H1 (cell line): ENCODE results near the gene OSM. TPM values are rescaled to one million over a fixed set of nuclear protein-coding genes. Genes with fewer than 3 reads are reported as not detected.

Experiments
- CTCF ChIA-PET: fragments of 300-600 bp; sonication (Branson Sonifier 250); formaldehyde crosslinking; loops from one replicate; lab custom pipeline; 2021; ENCODE audit not compliant: partially characterized antibody; lab: Charles Lee
- POLR2A ChIA-PET: fragments of 300-600 bp; sonication (Branson Sonifier 250); formaldehyde crosslinking; loops from one replicate; lab custom pipeline; 2021; ENCODE audit warnings: inconsistent platforms; ENCODE audit not compliant: partially characterized antibody; lab: Charles Lee
- DNase-seq, 2 experiments: peaks; one replicate each; pipeline versions ENCODE4 v3.0.0 to v3.0.0-alpha.2; 2010 to 2022; ENCODE audit warnings: low spot score in 2 of 2, low read depth in 1 of 2, mixed read lengths in 1 of 2
- FAIRE-seq: peaks from 2 replicates; lab custom pipeline; 2011; peaks lifted over from hg19 to GRCh38; lab: Jason Lieb, UNC
- H2AFZ ChIP-seq: 2 replicates; pipeline ENCODE4 v1.8.1; 2012; ENCODE audit warnings: low read length, inconsistent platforms
- H2AK5ac ChIP-seq: 2 replicates; pipeline ENCODE4 v1.6.1; 2013; ENCODE audit warnings: low read depth, low read length
- H2BK120ac ChIP-seq: replicated peaks from 2 replicates; pipeline ENCODE3; 2013; ENCODE audit warnings: low read depth, low read length, inconsistent platforms
- H2BK12ac ChIP-seq: 2 replicates; pipeline ENCODE4 v1.6.1; 2013; ENCODE audit warnings: low read depth, low read length
- H2BK15ac ChIP-seq: 2 replicates; pipeline ENCODE4 v1.6.1; 2013; ENCODE audit warnings: low read length
- H2BK20ac ChIP-seq: 2 replicates; pipeline ENCODE4 v1.6.1; 2013; ENCODE audit warnings: low read length
- H2BK5ac ChIP-seq: 2 replicates; pipeline ENCODE4 v1.6.1; 2013; ENCODE audit warnings: low read depth, low read length
- H3K14ac ChIP-seq: 2 replicates; pipeline ENCODE4 v1.6.1; 2013; ENCODE audit warnings: inconsistent platforms; ENCODE audit not compliant: insufficient read length
- H3K18ac ChIP-seq: 2 replicates; pipeline ENCODE4 v1.6.1; 2013; ENCODE audit warnings: low read length; ENCODE audit errors: extremely low read depth
- H3K23ac ChIP-seq: 2 replicates; pipeline ENCODE4 v1.6.1; 2013; ENCODE audit warnings: inconsistent platforms; ENCODE audit not compliant: insufficient read length
- H3K23me2 ChIP-seq: 2 replicates; pipeline ENCODE4 v1.6.1; 2013; ENCODE audit warnings: low read depth, low read length
- H3K27ac ChIP-seq: 2 replicates; pipeline ENCODE4 v1.6.1; 2011; ENCODE audit warnings: low read depth, low read length, inconsistent platforms
- H3K27me3 ChIP-seq, 4 experiments: replicated peaks in 1 of 4; 1 replicate in 1 of 4; 2 replicates in 3 of 4; pipeline versions ENCODE4 v1.6.1 to v1.8.1; 2011 to 2013; ENCODE audit warnings: low read length in 3 of 4, mild to moderate bottlenecking in 3 of 4, inconsistent platforms in 2 of 4, mixed read lengths in 2 of 4, moderate library complexity in 1 of 4; ENCODE audit not compliant: control insufficient read depth in 3 of 4, insufficient read depth in 3 of 4; ENCODE audit errors: extremely low read depth in 1 of 4
- H3K36me3 ChIP-seq, 4 experiments: 2 replicates each; pipeline versions ENCODE4 v1.6.1 to v1.8.1; 2011 to 2013; ENCODE audit warnings: mild to moderate bottlenecking in 4 of 4, low read length in 3 of 4, moderate library complexity in 2 of 4, control low read depth in 1 of 4, inconsistent platforms in 1 of 4; ENCODE audit not compliant: insufficient read depth in 4 of 4, control insufficient read depth in 2 of 4
- H3K4ac ChIP-seq: replicated peaks from 2 replicates; pipeline ENCODE3; 2013; ENCODE audit warnings: low read length, low read depth, mixed read lengths, inconsistent platforms; ENCODE audit not compliant: insufficient read length
- H3K4me1 ChIP-seq, 4 experiments: replicated peaks in 1 of 4; 1 replicate in 1 of 4; 2 replicates in 3 of 4; pipeline versions ENCODE4 v1.6.1 to v1.8.1; 2011 to 2013; ENCODE audit warnings: low read length in 3 of 4, inconsistent platforms in 2 of 4, mixed read lengths in 1 of 4; ENCODE audit not compliant: insufficient read depth in 4 of 4, control insufficient read depth in 3 of 4
- H3K4me2 ChIP-seq, 2 experiments: 2 replicates each; pipeline versions ENCODE4 v1.6.1 to v1.8.1; 2011 to 2013; ENCODE audit warnings: low read depth in 2 of 2, low read length in 2 of 2, control low read depth in 1 of 2, inconsistent platforms in 1 of 2, mild to moderate bottlenecking in 1 of 2; ENCODE audit not compliant: insufficient read depth in 1 of 2
- H3K4me3 ChIP-seq, 4 experiments: fragments of 200-600, 300-600 bp in 1 of 4; sonication (generic), shearing (Covaris generic), sonication (Bioruptor Twin) in 1 of 4; 2 replicates each; pipeline versions ENCODE4 v1.5.1 to v1.8.1; 2011 to 2016; ENCODE audit warnings: low read length in 4 of 4, low read depth in 3 of 4, control low read depth in 2 of 4, inconsistent platforms in 2 of 4, mild to moderate bottlenecking in 2 of 4, mixed read lengths in 1 of 4, moderate library complexity in 1 of 4; ENCODE audit not compliant: insufficient read depth in 2 of 4; ENCODE audit errors: extremely low read depth in 1 of 4
- H3K56ac ChIP-seq: replicated peaks from 2 replicates; pipeline ENCODE3; 2013; ENCODE audit warnings: low read depth, mild to moderate bottlenecking, mixed read lengths, low read length, inconsistent platforms; ENCODE audit not compliant: insufficient read length
- H3K79me1 ChIP-seq: 2 replicates; pipeline ENCODE4 v1.6.1; 2013; ENCODE audit warnings: low read depth, low read length, control low read depth
- H3K79me2 ChIP-seq, 2 experiments: 2 replicates each; pipeline versions ENCODE4 v1.6.1 to v1.8.1; 2012 to 2013; ENCODE audit warnings: low read length in 2 of 2, mild to moderate bottlenecking in 2 of 2, inconsistent platforms in 1 of 2; ENCODE audit not compliant: insufficient read depth in 2 of 2, control insufficient read depth in 1 of 2
- H3K9ac ChIP-seq, 4 experiments: replicated peaks in 1 of 4; 1 replicate in 1 of 4; 2 replicates in 3 of 4; pipeline versions ENCODE4 v1.6.1 to v1.8.1; 2011 to 2013; ENCODE audit warnings: low read depth in 3 of 4, low read length in 3 of 4, control low read depth in 2 of 4, mild to moderate bottlenecking in 2 of 4, moderate library complexity in 2 of 4, inconsistent platforms in 1 of 4; ENCODE audit errors: extremely low read depth in 1 of 4
- H3K9me3 ChIP-seq, 2 experiments: 2 replicates each; pipeline versions ENCODE4 v1.6.1 to v1.8.1; 2012 to 2013; ENCODE audit warnings: mild to moderate bottlenecking in 2 of 2, moderate library complexity in 2 of 2, control low read depth in 1 of 2, inconsistent platforms in 1 of 2, low read depth in 1 of 2, low read length in 1 of 2, mixed read lengths in 1 of 2; ENCODE audit not compliant: insufficient read depth in 2 of 2
- H4K20me1 ChIP-seq, 2 experiments: replicated peaks in 1 of 2; 2 replicates each; pipeline versions ENCODE3 to v1.8.1; 2011 to 2013; ENCODE audit warnings: inconsistent platforms in 2 of 2, low read length in 2 of 2, mild to moderate bottlenecking in 1 of 2; ENCODE audit not compliant: insufficient read depth in 2 of 2, control insufficient read depth in 1 of 2
- H4K5ac ChIP-seq: 2 replicates; pipeline ENCODE4 v1.6.1; 2013; ENCODE audit warnings: low read length, low read depth, mixed read lengths, inconsistent platforms; ENCODE audit not compliant: insufficient read length
- H4K8ac ChIP-seq: 2 replicates; pipeline ENCODE4 v1.8.0; 2013; ENCODE audit warnings: mild to moderate bottlenecking, moderate library complexity, low read length, inconsistent platforms; ENCODE audit not compliant: insufficient read depth; ENCODE audit errors: extremely low read depth
- H4K91ac ChIP-seq: replicated peaks from 2 replicates; pipeline ENCODE3; 2013; ENCODE audit warnings: low read length, mixed read lengths, inconsistent platforms; ENCODE audit not compliant: insufficient read length
- TCF12 ChIP-seq: IDR thresholded peaks from 2 replicates; pipeline ENCODE4 v1.6.1; 2011; ENCODE audit warnings: low read depth, mild to moderate bottlenecking, low read length
- WGBS, 2 experiments: shearing (Covaris generic) in 1 of 2; methylation state at CpG; one replicate each; pipeline versions ENCODE4 v1.1.6 to v1.1.7; 2013 to 2015; ENCODE audit warnings: low lambda C conversion rate in 2 of 2, mixed read lengths in 2 of 2, inconsistent platforms in 1 of 2, low coverage in 1 of 2, missing lambda C conversion rate in 1 of 2; ENCODE audit not compliant: insufficient replicate concordance in 2 of 2, insufficient coverage in 1 of 2, insufficient read length in 1 of 2; ENCODE audit errors: extremely low coverage in 1 of 2, missing lambda C conversion rate in 1 of 2; 5-methylcytosine and 5-hydroxymethylcytosine counted together
- polyA plus RNA-seq, 7 experiments: library from polyadenylated mRNA; depleted of rRNA in 3 of 7; stranded (reverse) in 5 of 7; unstranded in 2 of 7; fragments of >200 nt in 5 of 7; fragments of 200-250 nt in 2 of 7; gene quantifications; 1 replicate in 5 of 7; 2 replicates in 1 of 7; 4 replicates in 1 of 7; pipeline versions ENCODE4 v1.2.1 to v1.2.3, GENCODE V29; 2011 to 2013; ENCODE audit warnings: missing spikeins in 2 of 7, mixed read lengths in 2 of 7
- total RNA-seq: library from RNA; stranded (reverse); fragmentation: NEBNext Ultra II Directional; extraction: Animal tissue kit (Norgen Biotek cat#: 25700); gene quantifications from 2 replicates; pipeline ENCODE4 v1.2.1, GENCODE V29; 2021

OSM gene
- total and polyA plus RNA-seq, 2 of the 8 experiments (the other 6 are each of a cell fraction or from before 2014, with no cell fraction given): not detected

DNA sequence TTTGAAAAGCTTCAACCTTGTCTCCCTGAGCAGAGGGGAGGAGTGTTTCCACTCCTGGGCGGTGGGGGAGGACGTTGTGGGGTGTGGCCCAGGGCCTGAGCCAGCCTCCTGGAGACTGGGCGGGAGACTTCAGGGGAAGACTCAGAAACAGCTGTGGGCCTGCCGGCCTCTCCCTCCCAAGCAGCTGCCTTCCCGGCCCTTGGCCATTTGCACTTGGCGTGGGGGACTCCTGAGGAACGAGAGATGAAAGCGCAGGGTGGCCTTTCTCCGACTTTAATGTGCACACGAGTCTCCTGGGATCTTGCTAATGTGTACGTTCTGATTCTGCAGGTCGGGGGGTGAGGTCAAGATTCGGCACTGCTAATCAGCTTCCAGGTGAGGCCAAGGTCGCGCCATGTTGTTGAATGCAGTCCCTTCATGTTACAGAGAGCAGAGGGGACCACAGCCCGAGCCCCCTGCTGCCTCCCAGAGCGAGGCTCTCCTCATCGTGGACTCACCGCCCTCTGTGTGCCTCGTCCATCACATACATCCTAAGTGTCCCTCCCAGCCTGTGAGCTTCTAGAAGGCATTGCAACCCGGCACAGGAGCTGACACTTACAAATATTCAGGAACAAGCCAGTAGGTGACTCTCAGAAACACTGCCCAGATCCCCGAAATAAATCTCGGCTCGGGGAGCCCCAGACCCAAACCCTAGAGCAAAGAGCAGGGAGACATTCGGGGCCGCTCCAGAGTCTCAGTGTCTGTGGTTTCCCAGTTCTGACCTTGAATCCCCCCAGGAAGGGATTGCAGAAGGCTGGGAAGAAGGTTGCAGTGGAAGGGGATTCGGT is 27.8 kb downstream of the OSM start:
- no peaks in the 10 kb centered on the region for H4K20me1 ChIP-seq
- H3K9me3 ChIP-seq: no peaks in the 10 kb centered on the region
- H2BK20ac ChIP-seq: peak overlapping the region; percentile 72
- no peak overlapping the region for H3K23ac ChIP-seq
- DNase-seq (no peak), FAIRE-seq (no peak)
- 0 out of 8 replicates have a peak, but pooled peaks cover 0 to 5% (median 0%) of the 10 kb centered on the region in 4 experiments for H3K36me3 ChIP-seq
- WGBS, 2 experiments: 75% methylated on average over 27 of the region's 27 CpGs; no CpG with 5 or more reads in 1 of the 2 experiments
- peak overlapping the region; percentile 87 for H3K18ac ChIP-seq
- H2BK5ac ChIP-seq: peak overlapping the region; percentile 52; the same call in 1 of the 2 replicates
- no peak overlapping the region for H3K4me3 ChIP-seq
- peak overlapping the region; percentile 39; the same call in 1 of the 2 replicates for H4K8ac ChIP-seq
- H3K79me1 ChIP-seq: no peaks in the 10 kb centered on the region
- peak overlapping the region; percentile 61; the same call in 1 of the 2 replicates for H2BK15ac ChIP-seq
- no peaks in the 10 kb centered on the region for H3K23me2 ChIP-seq
- no peak overlapping the region for H3K9ac ChIP-seq
- no peak overlapping the region for H2AFZ ChIP-seq
- no peak overlapping the region for H3K4me2 ChIP-seq
- POLR2A ChIA-PET: interaction anchor here (0.6 to 1.9 kb wide), 3 partner anchors 10 to 527 kb away, joined by 3 to 7 read pairs (median 3); no protein-coding TSS in a partner anchor
- H2AK5ac ChIP-seq: no peak overlapping the region
- no peak overlapping the region for H3K4ac ChIP-seq
- peak overlapping the region; percentile 43; the same call in 1 of the 2 replicates for H2BK12ac ChIP-seq
- no peak overlapping the region for H3K27ac ChIP-seq
- H3K27me3 ChIP-seq: no peaks in the 10 kb centered on the region
- H3K14ac ChIP-seq: no peak overlapping the region
- no peak overlapping the region for H2BK120ac ChIP-seq
- no peaks in the 10 kb centered on the region for H3K79me2 ChIP-seq
- H4K91ac ChIP-seq: no peak overlapping the region
- CTCF ChIA-PET: interaction anchor here (0.7 to 4.7 kb wide), 5 partner anchors 8 to 157 kb away, joined by 3 to 23 read pairs (median 6); partner anchors contain the start of gene CASTOR1
- H3K4me1 ChIP-seq: peaks cover 8 to 22% (median 13%) of the 10 kb centered on the region in 4 experiments
- H3K56ac ChIP-seq: no peak overlapping the region
- H4K5ac ChIP-seq: no peak overlapping the region
- TF ChIP-seq TCF12: no peak
